ENCODE data around the gene COX11. TPM values are rescaled to one million over a fixed set of nuclear protein-coding genes. Genes with fewer than 3 reads are reported as not detected.

COX11 gene
- total RNA-seq, 2 experiments from 2014 or later, result 56.5 to 58.5 TPM

DNA sequence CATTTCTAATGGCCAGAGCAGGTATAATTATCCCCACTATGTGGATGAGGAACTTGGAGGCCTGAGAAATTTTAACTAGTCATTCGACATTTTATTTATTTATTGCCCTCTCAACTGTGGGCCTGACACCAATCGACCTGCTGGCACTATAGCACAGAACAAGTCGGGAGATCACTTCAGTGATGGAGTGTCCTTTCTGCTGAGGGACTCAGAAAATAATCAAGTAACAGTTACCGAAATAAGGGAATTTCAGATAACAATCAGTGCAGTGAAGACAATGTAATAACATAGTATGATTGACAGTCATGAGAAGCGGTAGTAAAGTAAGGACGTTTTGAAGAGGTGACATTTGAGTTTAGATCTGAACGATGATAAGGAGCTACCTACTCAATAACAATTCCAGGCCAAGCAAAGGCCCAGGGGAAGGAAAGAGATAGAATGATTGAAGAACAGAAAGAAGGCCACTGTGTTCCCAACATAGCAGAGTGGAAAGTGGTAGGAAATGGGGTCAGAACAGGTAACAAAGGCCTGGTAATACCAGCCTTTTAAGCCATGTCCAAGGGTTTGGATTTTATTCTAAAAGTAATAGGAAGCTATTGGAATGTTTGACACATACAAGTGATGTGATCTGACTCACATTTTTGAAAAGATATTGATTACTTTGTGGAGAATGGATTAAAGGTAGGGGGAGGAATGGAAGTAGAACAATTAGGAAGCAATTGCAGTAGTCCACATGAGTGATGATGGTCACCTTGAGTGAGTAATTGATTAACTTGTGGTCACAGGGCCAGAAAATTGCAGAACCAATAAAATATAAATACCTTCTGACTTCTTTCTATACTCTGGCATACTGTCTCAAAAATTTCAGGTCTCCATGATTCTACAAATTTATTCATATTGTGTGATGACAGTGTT is 1.5 kb upstream of the COX11 start:
- ChIA-PET POLR2A (no interaction called here), CTCF (interaction anchor here (1.0 kb wide), 1 partner anchor 22 kb away, joined by 4 read pairs; no protein-coding TSS in a partner anchor)

DNA sequence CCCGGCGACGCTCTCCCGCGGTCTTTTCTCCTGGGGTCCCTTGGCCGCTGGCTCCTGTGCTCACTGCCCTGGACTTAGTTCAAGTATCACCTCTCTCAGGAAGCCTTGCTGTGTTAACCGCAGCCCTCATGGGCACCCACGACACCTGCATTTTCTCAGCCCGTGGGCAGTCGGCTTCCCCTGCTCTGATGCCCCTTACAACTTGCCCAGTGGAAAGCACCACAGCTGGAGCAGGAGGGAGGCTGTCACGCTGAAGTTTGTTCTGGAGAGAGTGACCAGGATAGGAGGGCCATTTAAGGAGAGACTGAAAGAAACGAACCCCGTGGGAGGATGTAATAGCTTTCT is 506 bp upstream of the COX11 start:
- POLR2A ChIA-PET, result no interaction called here
- CTCF ChIA-PET, result interaction anchor here (1.0 kb wide), 1 partner anchor 23 kb away, joined by 4 read pairs; no protein-coding TSS in a partner anchor

DNA sequence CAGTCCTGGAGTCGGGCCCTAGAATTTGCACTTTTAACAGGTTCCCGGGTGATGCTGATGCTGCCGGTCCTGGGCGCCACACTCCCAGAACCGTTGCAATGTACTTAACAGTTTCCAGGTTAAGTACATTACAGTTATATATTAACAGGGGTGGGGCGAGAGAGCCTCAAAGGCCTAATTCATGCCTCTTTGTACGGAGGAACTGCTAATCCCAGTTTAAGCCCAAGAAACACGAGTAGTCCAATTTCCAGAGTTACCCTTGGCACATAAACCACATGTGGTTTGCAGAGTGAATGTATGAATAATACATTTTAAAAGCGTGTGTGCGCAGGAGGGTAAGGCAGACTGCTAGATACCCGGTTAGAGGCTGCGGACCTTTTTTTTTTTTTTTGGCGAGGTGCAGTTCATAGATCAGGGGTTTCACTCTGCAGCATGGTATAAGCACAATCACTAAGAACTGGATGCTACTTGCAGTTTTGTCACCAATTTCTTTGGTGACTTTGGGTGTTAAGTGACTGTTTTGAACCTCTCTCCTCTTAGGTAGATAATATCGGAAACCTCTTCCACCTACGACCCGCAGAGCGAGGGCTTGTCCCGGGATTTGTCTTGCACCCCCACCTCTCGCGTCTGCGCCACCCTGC is 713 bp downstream of the COX11 start:
- CTCF ChIA-PET, result no interaction called here
- POLR2A ChIA-PET, result no interaction called here

DNA sequence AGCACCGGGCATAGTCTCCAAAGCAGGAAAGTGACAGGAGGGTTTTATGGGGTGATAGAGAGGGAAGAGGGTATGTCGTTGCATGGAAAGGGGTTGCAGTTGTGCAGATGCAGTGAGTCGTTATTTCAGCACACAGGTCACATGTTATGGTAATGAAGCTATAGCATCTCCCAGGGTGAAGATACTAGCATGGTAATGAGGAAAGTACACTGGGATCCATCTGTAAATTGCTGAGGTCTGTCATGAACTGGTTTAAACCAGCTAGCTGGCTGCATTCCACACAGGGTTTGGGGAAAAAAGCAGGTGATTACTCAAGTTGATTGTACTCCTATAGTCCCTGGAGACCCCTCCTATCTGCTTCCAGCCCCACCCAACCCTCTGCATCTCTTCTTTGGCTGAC is 11.7 kb downstream of the COX11 start:
- CTCF ChIA-PET, result no interaction called here
- POLR2A ChIA-PET, result no interaction called here

DNA sequence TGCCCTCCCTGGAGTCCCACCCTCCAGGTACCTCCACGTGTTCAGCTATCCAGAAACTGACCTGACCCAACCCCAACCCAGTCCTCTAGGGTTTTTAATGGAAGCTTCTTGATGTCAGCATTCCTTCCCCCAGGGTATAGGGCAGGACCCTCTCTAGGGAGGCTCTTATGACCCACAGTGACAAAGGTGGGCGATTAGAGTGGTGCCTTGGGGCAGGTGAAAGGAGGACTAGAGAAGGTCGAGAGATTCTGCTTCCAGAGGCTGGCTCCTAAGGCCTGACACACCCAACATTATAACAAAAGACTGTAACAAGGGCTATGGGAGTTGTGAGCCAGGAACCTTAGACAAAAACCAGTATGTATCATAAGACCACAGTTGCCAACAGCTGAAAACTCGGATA is 17.2 kb downstream of the COX11 start:
- ChIA-PET POLR2A (no interaction called here), CTCF (no interaction called here)

DNA sequence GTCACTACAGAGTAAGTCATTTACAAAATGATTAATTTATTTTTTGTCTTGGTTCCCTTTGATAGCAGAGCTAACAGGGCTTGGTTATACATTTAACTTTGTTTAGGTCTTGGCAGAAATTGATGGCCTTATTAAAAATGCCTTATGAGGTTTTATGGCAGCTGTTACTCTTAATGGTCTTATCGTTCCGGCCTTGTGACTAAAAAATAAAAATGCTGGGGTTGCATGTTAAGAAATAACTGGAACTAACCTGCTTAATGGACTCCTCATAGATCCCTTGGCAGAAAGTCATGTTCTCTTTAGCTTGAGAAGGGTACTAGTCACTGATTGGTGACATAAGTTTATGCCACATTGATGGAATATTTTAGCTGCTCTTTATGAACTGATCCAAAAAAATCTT is 18.3 kb downstream of the COX11 start:
- POLR2A ChIA-PET, result no interaction called here
- CTCF ChIA-PET, result no interaction called here

DNA sequence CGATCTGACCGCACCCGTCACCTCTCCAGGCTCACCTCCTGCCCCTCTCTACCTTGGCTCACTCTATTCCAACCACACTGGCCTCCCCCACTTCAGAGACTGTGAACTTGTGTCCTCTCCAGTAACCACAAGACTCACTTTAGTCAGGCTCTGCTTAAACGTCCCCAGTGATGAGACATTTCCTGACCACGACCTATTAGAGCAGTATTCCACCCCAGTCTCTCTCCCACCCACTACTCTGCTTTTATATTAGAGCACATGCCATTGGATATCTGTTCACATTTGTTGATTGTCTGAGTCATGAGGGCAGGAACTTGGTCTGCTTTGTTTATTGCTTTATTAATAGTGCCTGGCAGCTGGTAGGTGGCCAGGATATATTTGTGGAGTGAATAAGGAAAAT is 20.1 kb downstream of the COX11 start:
- ChIA-PET POLR2A (no interaction called here), CTCF (no interaction called here)

DNA sequence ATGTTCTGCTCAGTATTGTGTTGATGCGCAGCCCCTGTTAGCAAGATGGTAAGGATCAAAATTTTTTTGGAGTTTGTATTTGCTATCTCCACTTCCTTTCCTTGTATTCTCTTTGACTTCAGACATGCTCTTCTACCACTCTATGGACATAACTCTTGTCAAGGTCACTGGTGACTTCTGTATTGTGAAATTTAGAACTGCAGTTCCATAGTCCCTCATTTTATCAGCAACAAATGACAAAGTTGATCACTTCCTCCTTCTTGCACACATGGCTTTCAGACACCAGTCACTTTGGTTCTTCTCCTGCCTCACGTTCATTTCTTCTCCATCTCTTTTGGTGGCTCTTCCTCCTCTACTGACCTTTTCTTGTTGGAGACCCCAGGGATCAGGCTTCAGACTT is 21.1 kb downstream of the COX11 start:
- CTCF ChIA-PET, result no interaction called here
- POLR2A ChIA-PET, result no interaction called here

DNA sequence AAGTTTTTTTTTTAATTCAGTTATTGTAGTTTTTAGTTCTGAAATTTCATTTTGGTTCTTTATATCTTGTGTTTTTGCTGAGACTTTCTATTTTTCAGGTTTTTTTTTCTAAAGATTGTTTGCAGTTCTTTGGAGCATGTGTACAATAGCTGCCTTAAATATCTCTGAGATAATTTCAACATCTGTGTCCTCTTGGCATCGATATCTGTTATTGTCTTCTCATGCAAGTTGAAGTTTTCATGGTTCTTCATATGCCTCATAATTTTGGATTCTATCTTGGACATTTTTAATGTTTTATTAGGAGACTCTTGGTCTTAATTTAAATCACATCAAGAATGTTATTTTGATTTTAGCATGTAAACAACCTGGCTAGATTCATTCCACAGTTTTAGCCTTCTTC is 22.8 kb downstream of the COX11 start:
- ChIA-PET POLR2A (no interaction called here), CTCF (no interaction called here)

DNA sequence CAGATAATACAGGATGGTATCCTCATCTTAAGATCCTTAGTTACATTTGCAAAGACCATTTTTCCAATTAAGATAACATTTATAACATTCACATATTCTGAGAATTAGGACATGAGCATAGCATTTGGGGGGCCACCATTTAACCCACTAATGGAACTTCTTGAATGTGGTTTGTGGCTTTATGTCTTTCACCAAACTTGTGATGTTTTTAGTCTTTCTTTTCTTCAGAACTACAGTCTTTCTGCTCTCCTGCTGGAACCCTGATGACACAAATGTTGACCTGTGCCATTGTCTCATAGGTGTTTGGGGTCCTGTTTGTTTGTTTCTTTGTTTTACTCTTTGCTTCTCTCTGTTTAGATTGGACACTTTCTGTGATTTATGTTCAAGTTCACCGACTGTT is 23.2 kb downstream of the COX11 start:
- POLR2A ChIA-PET, result no interaction called here
- CTCF ChIA-PET, result no interaction called here

DNA sequence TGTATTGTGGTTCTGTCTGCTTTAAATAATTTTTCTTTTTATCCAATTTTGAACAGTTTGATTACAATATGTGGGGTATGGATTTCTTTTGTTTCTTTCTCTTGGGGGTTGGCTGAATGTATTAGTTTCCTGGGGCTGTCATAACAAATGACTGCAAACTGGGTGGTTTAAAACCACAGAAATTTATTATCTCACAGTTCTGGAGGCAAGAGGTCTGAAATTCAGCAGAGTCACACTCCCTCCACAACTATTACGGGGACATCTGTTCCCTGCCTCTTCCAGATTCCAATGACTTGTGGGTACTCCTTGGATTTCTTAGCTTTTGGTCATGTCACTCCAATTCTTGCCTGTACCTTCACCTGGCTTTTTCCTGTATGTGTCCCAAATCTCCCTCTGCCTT is 23.7 kb downstream of the COX11 start:
- ChIA-PET POLR2A (no interaction called here), CTCF (no interaction called here)

DNA sequence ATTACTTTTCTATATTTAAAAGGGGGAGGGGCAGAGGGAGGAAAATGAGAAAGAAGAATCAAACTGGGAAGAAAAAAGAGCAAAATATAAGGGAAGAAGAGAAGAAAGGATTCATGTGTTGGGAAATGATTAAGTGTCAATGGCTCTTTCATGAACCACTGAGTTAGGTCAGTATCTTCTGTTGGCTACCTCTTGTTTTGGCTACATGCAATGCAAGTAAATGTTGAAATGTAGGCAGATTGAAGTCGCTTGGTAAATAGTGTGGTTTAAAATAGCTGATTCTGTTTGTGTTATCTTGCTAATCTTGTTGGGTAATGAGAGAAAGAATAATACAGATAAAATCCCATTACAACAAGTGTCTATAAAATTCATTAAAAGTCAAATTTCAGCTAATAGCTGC is 27.2 kb downstream of the COX11 start:
- ChIA-PET CTCF (no interaction called here), POLR2A (no interaction called here)

DNA sequence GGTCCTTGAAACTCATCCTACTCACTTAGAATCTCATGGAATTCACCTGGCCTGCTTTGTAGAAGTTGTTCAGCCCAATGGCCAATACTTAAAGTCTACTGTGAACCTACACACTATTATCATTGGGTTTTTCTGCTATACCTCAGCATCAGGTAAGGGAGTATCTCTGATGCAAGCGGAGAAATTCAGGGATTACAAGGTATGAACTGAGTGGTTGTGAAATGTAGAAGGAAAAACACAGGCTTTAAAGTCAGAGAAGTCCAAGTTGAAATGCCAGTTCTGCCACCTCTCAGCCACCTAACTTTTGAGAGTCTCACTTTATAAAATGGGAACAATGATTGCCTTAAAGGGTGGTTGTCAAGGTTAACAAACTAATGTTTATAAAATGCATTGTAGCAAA is 31.0 kb downstream of the COX11 start:
- POLR2A ChIA-PET, result no interaction called here
- CTCF ChIA-PET, result no interaction called here

DNA sequence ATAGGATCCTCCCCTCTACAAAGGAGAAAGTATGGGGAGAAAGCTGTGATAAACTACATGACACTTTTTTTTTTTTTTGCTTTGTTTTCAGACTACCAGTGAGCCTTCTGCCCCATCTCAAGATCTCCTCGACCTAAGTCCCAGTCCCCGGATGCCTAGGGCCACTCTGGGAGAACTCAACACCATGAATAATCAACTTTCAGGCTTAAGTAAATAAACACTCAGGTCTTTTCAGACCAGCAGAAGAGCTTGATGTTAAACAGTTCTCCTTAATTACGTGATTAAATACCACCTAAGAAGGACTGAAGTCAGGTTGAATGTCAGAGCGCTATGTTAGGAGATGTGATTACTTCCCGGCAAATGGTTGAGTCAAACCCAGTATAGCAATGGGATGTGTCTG is 31.4 kb downstream of the COX11 start:
- ChIA-PET POLR2A (no interaction called here), CTCF (no interaction called here)

DNA sequence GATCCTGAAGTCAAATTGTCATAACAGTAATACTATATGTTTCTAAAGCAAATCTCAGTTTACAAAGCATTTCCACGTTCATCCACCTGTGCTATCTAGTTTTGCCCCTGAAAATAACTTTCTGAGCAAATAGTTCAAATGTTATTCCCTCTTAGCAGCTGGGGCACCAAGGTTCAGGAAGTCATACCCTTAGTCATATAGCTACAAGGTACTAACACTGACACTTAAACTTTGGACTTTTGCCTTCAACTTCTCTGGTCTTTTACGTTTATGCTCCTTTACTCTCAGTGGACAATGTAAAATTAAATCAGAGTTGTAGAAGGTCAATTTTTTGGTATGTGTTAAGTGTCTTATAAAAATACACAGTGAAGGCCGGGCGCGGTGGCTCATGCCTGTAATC is 33.0 kb downstream of the COX11 start:
- CTCF ChIA-PET, result no interaction called here

DNA sequence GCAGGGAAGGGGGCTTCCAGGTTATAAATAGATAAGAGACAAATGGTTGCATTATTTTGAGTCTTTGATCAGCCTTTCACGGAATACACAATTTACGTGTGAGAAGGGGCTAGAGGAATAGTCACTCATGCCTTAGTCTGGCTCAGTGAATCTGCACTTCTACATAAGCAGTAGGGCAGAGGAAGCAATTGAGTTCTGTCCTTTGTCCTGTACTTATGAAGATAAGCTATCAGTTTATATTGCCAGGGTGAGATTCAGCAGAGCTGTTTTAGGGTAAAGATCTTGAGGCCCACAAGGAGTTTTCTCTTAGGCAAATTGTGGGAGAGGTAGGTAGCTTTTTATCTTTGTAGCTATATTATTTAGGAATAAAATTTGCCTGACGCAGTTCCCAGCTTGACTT is 34.5 kb downstream of the COX11 start:
- CTCF ChIA-PET, result no interaction called here
- POLR2A ChIA-PET, result no interaction called here

More for the DNA sequence above, 33.0 kb downstream of the COX11 start:
- POLR2A ChIA-PET, result no interaction called here

DNA sequence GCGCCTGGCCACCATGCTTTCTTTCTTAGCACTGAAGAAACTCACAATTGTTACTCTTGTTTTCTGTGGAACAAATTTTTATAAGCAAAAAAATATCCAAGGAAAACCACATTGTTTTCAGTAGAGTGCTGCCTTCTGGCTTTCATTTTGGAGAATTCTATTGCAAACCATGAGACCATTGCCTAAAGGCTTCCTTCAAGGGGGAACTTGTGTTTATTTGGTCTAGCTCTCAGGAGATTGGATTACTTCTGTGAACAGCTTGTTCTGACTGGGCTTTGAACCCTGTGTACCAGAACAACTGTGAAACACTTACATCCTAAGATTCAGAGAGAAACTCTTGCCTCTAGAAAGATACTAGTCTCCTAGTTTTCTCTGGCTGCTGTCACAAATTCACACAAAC is 35.7 kb downstream of the COX11 start:
- ChIA-PET POLR2A (no interaction called here), CTCF (no interaction called here)

DNA sequence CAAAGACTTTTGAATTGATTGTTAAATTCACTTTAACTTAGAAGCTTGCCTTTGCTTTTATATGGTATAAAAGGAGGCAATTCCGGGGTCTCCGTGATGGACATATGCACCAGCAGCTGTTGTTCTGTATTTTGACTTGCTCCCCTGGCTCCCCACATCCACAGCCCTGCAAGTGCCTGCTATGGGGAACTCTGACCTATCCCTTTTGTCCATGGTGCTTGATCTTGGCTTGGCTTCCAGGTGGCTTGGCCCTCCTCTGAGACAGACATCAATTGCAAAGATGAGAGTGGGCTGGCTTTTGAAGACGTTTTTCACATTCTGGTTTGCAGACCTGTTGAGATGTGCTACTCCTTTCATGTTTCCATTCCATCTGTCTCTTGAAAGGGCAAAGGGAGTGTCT is 40.9 kb downstream of the COX11 start:
- CTCF ChIA-PET, result no interaction called here
- POLR2A ChIA-PET, result no interaction called here

DNA sequence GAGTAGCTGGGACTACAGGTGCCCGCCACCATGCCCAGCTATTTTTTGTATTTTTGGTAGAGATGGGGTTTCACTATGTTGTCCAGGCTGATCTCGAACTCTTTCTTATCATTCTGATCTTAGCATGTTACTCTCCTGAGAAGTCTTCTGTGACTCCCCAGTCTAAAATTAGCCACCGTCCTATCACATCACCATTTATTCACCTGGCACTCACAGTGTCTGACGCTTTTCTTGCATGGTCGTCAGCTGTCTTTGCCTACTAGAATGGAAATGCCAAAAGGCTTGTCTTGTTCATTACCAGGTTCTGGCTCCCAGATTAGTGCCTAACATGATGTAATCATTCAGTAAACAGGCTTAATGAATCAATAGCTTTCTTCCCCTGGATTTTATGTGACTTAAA is 44.0 kb downstream of the COX11 start:
- ChIA-PET POLR2A (no interaction called here), CTCF (no interaction called here)

DNA sequence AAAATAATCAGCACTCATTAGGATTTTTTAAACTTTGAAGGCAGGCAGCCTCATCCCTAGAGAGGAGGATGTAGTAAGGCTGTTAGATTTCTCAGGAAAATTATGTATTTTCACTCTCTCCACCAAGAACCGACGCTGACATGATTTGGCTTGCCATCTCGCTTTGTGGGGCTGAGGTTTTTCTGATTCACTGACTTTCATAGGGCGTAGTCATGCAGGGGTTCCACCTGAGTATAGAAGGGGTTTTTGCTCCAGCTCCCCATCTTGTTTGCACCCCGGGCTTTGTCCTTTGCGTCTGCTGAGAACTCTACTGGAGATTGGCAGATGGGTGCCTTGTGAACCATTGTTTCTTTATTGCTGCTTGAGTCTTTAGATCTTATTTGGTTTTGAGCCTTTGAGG is 47.6 kb downstream of the COX11 start:
- POLR2A ChIA-PET, result no interaction called here

DNA sequence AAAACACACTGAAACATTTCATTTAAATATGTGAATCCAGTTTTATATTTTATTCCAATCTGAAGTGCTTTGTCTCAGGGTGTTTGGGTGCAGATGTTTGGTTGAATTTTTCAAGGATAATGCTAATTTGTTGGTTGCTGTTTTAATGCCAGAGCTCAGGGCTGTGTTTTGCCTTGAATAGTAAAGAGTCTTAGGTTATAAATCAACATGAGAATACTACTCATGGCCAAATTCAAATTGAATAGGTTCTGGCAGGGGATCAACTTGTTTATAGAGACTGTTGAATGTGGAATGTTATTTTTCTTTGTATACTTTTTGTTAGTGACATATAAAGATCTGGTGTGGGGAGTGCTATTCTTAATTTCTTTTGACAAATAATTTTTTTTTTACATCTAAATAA is 49.0 kb downstream of the COX11 start:
- ChIA-PET POLR2A (no interaction called here), CTCF (no interaction called here)

More for the DNA sequence above, 47.6 kb downstream of the COX11 start:
- CTCF ChIA-PET, result no interaction called here

DNA sequence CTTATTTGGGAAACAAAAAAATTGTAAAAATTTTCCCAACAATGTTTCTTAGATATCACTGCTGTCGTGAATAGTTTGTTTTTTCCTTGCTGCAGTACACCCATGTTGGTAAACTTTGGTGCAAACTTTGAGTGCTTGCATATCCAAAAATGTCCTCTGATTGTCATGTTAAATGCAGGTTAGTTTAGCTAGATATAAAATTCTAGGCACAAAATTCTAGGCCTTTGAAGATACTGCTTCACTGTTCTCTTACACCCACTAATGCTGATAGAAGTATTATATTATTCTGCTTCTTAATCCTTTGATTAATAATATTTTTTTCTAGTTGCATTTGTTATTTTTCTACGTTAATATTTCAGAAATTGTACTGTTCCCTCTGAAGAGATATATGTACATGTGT is 51.7 kb downstream of the COX11 start:
- ChIA-PET CTCF (no interaction called here), POLR2A (no interaction called here)

Data from activated CD8-positive, alpha-beta memory T cell treated with anti-CD3 and anti-CD28 coated beads for 36 hours (primary cell).